Body of pancreas (tissue), 4 donors: Measurements from ENCODE around the gene ZNF343. TPM values are rescaled to one million over a fixed set of nuclear protein-coding genes. Genes with fewer than 3 reads are reported as not detected.

ENCODE experiments used
- ATAC-seq: fragments of 150-250 bp; one replicate; pipeline ENCODE4 v1.9.1; 2016
- DNase-seq, 4 donors: peaks; one replicate each; pipeline ENCODE4 v3.0.0-alpha.2; 2019
- H3K27ac ChIP-seq, 4 donors: fragments of 200-600 bp; sonication (generic); 1 replicate in 3 of 4; 2 replicates in 1 of 4; pipeline versions ENCODE4 v1.5.1 to v1.6.1; 2016 to 2019; ENCODE audit warnings: mild to moderate bottlenecking in 1 of 4, mixed read lengths in 1 of 4, moderate library complexity in 1 of 4
- H3K27me3 ChIP-seq, 2 donors: fragments of 200-600 bp; sonication (generic); one replicate each; pipeline ENCODE4 v1.6.0; 2016; ENCODE audit warnings: mild to moderate bottlenecking in 1 of 2
- H3K36me3 ChIP-seq, 2 donors: fragments of 200-600 bp; sonication (generic); replicated peaks in 1 of 2; 2 replicates each; pipeline ENCODE4 v1.5.1; 2016; ENCODE audit warnings: low read depth in 2 of 2; ENCODE audit not compliant: insufficient read depth in 1 of 2
- H3K4me1 ChIP-seq: fragments of 200-600 bp; sonication (generic); one replicate; pipeline ENCODE4 v1.6.0; 2016
- H3K4me3 ChIP-seq, 2 donors: fragments of 200-600 bp; sonication (generic); 1 replicate in 1 of 2; 2 replicates in 1 of 2; pipeline ENCODE4 v1.5.1; 2016 to 2019
- H3K9me3 ChIP-seq, 3 donors: fragments of 200-600 bp; sonication (generic); 1 replicate in 2 of 3; 2 replicates in 1 of 3; pipeline ENCODE4 v1.5.1; 2016
- CTCF ChIP-seq, 7 experiments: fragments of 450-650 bp in 4 of 7; fragments of 200-600 bp in 3 of 7; sonication (generic) in 3 of 7; IDR thresholded peaks; one replicate each; pipeline ENCODE4 v1.5.1; 2016 to 2019; ENCODE audit warnings: antibody characterized with exemption in 7 of 7
- POLR2A ChIP-seq, 3 donors: fragments of 450-650 bp; IDR thresholded peaks; one replicate each; pipeline ENCODE4 v1.6.1; 2016; ENCODE audit warnings: antibody characterized with exemption in 3 of 3, mild to moderate bottlenecking in 2 of 3
- WGBS, 2 donors: methylation state at CpG; one replicate each; pipeline ENCODE4 v1.1.5; 2017; 5-methylcytosine and 5-hydroxymethylcytosine counted together
- intact Hi-C: fragments of 100-400 bp; cut with DNase I; formaldehyde crosslinking; loops from one replicate; pipeline ENCODE4 v1.15.1; 2023
- total RNA-seq, 2 donors: library from RNA; depleted of rRNA; stranded (reverse); fragments of >200 nt; gene quantifications; one replicate each; pipeline ENCODE4 v1.1.0, GENCODE V29; 2016

ZNF343 gene
- total RNA-seq, 2 donors from 2014 or later = 6.7 to 6.9 TPM

- no peak for TF ChIP-seq POLR2A (IDR thresholded peaks at IDR 0.05)
- no peak for TF ChIP-seq CTCF (IDR thresholded peaks at IDR 0.05)
- Histone ChIP-seq H3K27ac (no peak overlapping the region), H3K36me3 (no peaks in the 10 kb centered on the region), H3K9me3 (no peaks in the 10 kb centered on the region), H3K27me3 (no peaks in the 10 kb centered on the region), H3K4me3 (no peak overlapping the region), H3K4me1 (no peaks in the 10 kb centered on the region)
- WGBS, 2 donors = 71 to 76% methylated on average over 4 of the region's 4 CpGs
- ATAC-seq = no peak
- no peak for DNase-seq
- intact Hi-C loops = no loop called here
Measured at GRCh38 chr20:2542361-2542760, 33.6 kb upstream of the ZNF343 start.

GRCh38 chr20:2541940-2542339, 33.2 kb upstream of the ZNF343 start:
- TF ChIP-seq CTCF (IDR thresholded peaks at IDR 0.05) = no peak
- no peak for TF ChIP-seq POLR2A (IDR thresholded peaks at IDR 0.05)

GRCh38 chr20:2538931-2539720, 30.4 kb upstream of the ZNF343 start:
- ATAC-seq = no peak
- H3K9me3 ChIP-seq = no peaks in the 10 kb centered on the region
- H3K27ac ChIP-seq = no peak overlapping the region
- TF ChIP-seq POLR2A (IDR thresholded peaks at IDR 0.05) (no peak), CTCF (IDR thresholded peaks at IDR 0.05) (no peak)
- H3K36me3 ChIP-seq = no peaks in the 10 kb centered on the region
- H3K4me1 ChIP-seq = no peaks in the 10 kb centered on the region
- H3K27me3 ChIP-seq = no peaks in the 10 kb centered on the region
- H3K4me3 ChIP-seq = no peak overlapping the region
- intact Hi-C loops = no loop called here
- DNase-seq = no peak
- WGBS, 2 donors = 41% methylated on average over 8 of the region's 8 CpGs

More at GRCh38 chr20:2541940-2542339, 33.2 kb upstream of the ZNF343 start:
- intact Hi-C loops = no loop called here
- Histone ChIP-seq H3K4me3 (no peak overlapping the region), H3K27ac (no peak overlapping the region), H3K9me3 (no peaks in the 10 kb centered on the region), H3K4me1 (no peaks in the 10 kb centered on the region), H3K36me3 (no peaks in the 10 kb centered on the region), H3K27me3 (no peaks in the 10 kb centered on the region)
- no peak for DNase-seq
- ATAC-seq = no peak
- 69 to 77% methylated on average over 2 of the region's 2 CpGs for WGBS, 2 donors

- TF ChIP-seq CTCF (IDR thresholded peaks at IDR 0.05) (no peak), POLR2A (IDR thresholded peaks at IDR 0.05) (no peak)
- DNase-seq = no peak
- Histone ChIP-seq H3K4me3 (no peak overlapping the region), H3K27ac (no peak overlapping the region), H3K4me1 (no peaks in the 10 kb centered on the region), H3K9me3 (no peaks in the 10 kb centered on the region), H3K27me3 (no peaks in the 10 kb centered on the region), H3K36me3 (no peaks in the 10 kb centered on the region)
- ATAC-seq = no peak
- intact Hi-C loops = no loop called here
- 64 to 66% methylated on average over 4 to 12 of the region's 12 CpGs for WGBS, 2 donors
Measured at GRCh38 chr20:2538356-2538755, 29.6 kb upstream of the ZNF343 start.

- DNase-seq = no peak
- intact Hi-C loops = no loop called here
- ATAC-seq = no peak
- Histone ChIP-seq H3K36me3 (no peaks in the 10 kb centered on the region), H3K4me1 (no peaks in the 10 kb centered on the region), H3K27me3 (no peaks in the 10 kb centered on the region), H3K9me3 (no peaks in the 10 kb centered on the region), H3K4me3 (no peak overlapping the region), H3K27ac (no peak overlapping the region)
- 62 to 81% methylated on average over 4 to 5 of the region's 5 CpGs for WGBS, 2 donors
- TF ChIP-seq POLR2A (IDR thresholded peaks at IDR 0.05) (no peak), CTCF (IDR thresholded peaks at IDR 0.05) (no peak)
Measured at GRCh38 chr20:2537101-2537500, 28.4 kb upstream of the ZNF343 start.
